LNCaP clone FGC (cell line): ENCODE data around the gene VWA3B.

Source experiments
- DNase-seq: peaks from one replicate; pipeline ENCODE4 v3.0.0-alpha.2; 2011; ENCODE audit warnings: low read depth
- H3K4me3 ChIP-seq: 2 replicates; pipeline ENCODE4 v1.5.1; 2011; ENCODE audit warnings: mild to moderate bottlenecking, low read depth, low read length, control low read depth
- CTCF ChIP-seq: IDR thresholded peaks from 2 replicates; pipeline ENCODE4 v1.5.1; 2012; ENCODE audit warnings: mild to moderate bottlenecking; ENCODE audit not compliant: control insufficient read depth, insufficient read depth; ENCODE audit errors: extremely low read depth

VWA3B gene

GRCh38 chr2:98242003-98242402 lies 155.0 kb downstream of the VWA3B start:
- H3K4me3 ChIP-seq = no peak overlapping the region
- no peak for TF ChIP-seq CTCF
- no peak for DNase-seq

- DNase-seq = no peak
- no peak for TF ChIP-seq CTCF
- H3K4me3 ChIP-seq = no peak overlapping the region
Observed at GRCh38 chr2:98245491-98245890, 158.5 kb downstream of the VWA3B start.

- H3K4me3 ChIP-seq = no peak overlapping the region
- TF ChIP-seq CTCF = no peak
- no peak for DNase-seq
Observed at GRCh38 chr2:98247383-98247782, 160.4 kb downstream of the VWA3B start.

DNA sequence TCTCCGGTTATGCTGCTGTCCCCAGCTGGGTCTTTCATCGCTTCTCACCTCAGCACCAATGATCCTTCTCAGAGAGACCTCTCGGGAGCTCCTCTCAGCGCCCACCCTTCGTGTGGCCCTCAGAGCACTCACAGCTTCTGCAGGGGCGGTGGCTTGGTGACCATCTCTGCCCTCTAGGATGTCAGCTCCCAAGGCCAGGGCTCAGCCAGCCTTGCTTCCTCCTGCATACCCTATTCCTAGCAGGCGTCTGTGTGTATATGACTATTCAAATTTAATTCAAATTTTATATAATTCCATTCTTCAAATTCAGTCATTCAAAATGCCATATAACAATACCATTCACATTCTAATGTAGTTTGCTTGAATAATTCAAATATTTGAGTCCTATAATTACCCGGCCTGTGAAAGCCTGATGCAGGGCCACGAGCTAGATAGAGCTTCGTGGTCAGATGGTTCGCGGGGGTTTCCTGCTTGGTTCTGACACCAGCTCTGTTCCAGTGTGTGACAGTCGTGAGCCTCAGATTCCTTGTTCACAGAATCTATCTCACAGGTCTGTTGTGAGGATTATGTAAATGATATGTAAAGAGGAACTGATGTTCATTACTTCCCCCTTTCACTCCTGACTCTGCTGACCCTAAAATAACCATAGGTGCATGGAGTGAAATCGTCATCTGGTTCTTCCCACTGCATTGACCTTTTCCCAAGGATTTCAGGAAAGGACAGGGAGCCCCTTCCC lies 165.2 kb downstream of the VWA3B start:
- H3K4me3 ChIP-seq = no peak overlapping the region
- TF ChIP-seq CTCF = no peak
- DNase-seq = no peak

- no peak for TF ChIP-seq CTCF
- no peak overlapping the region for H3K4me3 ChIP-seq
- DNase-seq = no peak
Observed at GRCh38 chr2:98253461-98254070, 166.6 kb downstream of the VWA3B start.

DNA sequence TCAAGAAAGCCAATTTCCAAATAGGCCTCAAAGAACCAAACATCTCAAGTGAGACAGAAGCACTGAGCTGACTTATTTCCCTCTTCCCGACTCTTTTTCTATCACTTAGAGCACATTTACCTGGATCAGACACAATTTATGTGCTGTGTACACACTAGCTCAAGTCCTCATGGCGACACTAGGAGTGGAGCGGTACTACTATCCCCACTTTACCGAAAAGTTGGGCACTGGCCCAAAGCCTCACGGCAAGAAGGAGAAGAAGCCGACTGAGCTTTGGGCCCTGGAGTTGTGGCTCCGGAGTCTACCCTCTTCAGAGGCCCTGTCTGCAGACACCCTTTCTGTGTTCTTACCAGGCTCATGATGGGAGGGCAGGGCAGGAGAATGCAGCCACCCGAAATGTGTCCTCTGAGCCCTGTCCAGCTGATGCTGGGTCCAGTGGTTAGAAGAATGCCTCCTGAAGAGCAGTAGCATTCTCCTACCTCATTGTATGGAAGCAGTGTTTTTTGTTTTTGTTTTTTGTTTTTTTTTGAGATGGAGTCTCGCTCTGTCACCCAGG lies 167.6 kb downstream of the VWA3B start:
- no peak for TF ChIP-seq CTCF
- no peak overlapping the region for H3K4me3 ChIP-seq
- no peak for DNase-seq
